ENCODE measurements around the gene CBX7.
A peak's percentile ranks its signal among the peaks of the same experiment; 100 is the strongest.

The CBX7 gene

GRCh38 chr22:39148026-39148726, 4.3 kb downstream of the CBX7 start:
- DNase-seq (ENCODE audit: low read depth in 2 of 2) = no peak

GRCh38 chr22:39147335-39148025, 5.0 kb downstream of the CBX7 start:
- no peak for DNase-seq (ENCODE audit: low read depth in 2 of 2)

- no peak for DNase-seq (ENCODE audit: low read depth in 2 of 2)
Observed at GRCh38 chr22:39146256-39147101, 6.0 kb downstream of the CBX7 start.

- peak in 1 of 2 donors; percentile 42 for DNase-seq (ENCODE audit: low read depth in 2 of 2)
Observed at GRCh38 chr22:39144101-39144767, 8.2 kb downstream of the CBX7 start.

- no peak for DNase-seq (ENCODE audit: low read depth in 2 of 2)
Observed at GRCh38 chr22:39142088-39142680, 10.3 kb downstream of the CBX7 start.

- no peak for DNase-seq (ENCODE audit: low read depth in 2 of 2)
Observed at GRCh38 chr22:39139933-39140332, 12.5 kb downstream of the CBX7 start.

GRCh38 chr22:39138357-39138997, 14.0 kb downstream of the CBX7 start:
- no peak for DNase-seq (ENCODE audit: low read depth in 2 of 2)

GRCh38 chr22:39136317-39136716, 16.2 kb downstream of the CBX7 start:
- DNase-seq (ENCODE audit: low read depth in 2 of 2) = no peak

GRCh38 chr22:39135092-39135896, 17.2 kb downstream of the CBX7 start:
- no peak for DNase-seq (ENCODE audit: low read depth in 2 of 2)

- DNase-seq (ENCODE audit: low read depth in 2 of 2) = no peak
Observed at GRCh38 chr22:39134366-39135091, 18.0 kb downstream of the CBX7 start.

- DNase-seq (ENCODE audit: low read depth in 2 of 2) = no peak
Observed at GRCh38 chr22:39133871-39134270, 18.6 kb downstream of the CBX7 start.

GRCh38 chr22:39132871-39133524, 19.5 kb downstream of the CBX7 start:
- DNase-seq (ENCODE audit: low read depth in 2 of 2) = no peak

GRCh38 chr22:39132281-39132680, 20.2 kb downstream of the CBX7 start:
- no peak for DNase-seq (ENCODE audit: low read depth in 2 of 2)

GRCh38 chr22:39130892-39131855, 21.3 kb downstream of the CBX7 start:
- no peak for DNase-seq (ENCODE audit: low read depth in 2 of 2)

- DNase-seq (ENCODE audit: low read depth in 2 of 2) = no peak
Observed at GRCh38 chr22:39130152-39130704, 22.3 kb downstream of the CBX7 start.

- DNase-seq (ENCODE audit: low read depth in 2 of 2) = no peak
Observed at GRCh38 chr22:39129746-39130145, 22.7 kb downstream of the CBX7 start.

GRCh38 chr22:39129081-39129480, 23.4 kb downstream of the CBX7 start:
- DNase-seq (ENCODE audit: low read depth in 2 of 2) = no peak

- DNase-seq (ENCODE audit: low read depth in 2 of 2) = no peak
Observed at GRCh38 chr22:39128508-39128907, 24.0 kb downstream of the CBX7 start.
